ENCODE measurements around the gene CCDC61.

Gene CCDC61

DNA sequence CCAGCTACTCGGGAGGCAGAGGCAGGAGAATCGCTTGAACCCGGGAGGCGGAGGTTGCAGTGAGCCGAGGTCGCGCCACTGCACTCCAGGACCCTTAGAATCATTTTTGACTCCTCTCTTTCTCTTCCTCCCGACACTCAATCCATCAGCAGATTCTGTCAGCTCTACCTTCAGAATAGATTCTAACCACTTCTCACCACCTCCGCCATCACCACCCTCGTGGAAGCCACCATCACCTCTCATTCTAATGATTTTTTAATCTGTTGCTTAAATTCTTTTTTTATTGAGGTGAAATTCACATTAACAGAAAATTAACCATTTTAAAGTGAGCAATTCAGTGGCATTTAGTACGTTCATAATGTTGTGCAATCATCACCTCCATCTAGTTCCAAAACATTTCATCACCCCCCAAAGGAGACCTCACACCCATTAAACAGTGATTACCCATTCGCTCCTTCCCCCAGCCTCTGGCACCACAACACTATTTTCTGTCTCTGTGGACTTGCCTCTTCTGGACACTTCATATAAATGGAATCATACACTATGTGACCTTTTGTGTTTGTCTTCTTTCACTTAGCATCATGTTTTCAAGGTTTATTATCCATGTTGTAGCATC, 5.0 kb upstream of the CCDC61 start:
- no peak for TF ChIP-seq CTCF (IDR thresholded peaks at IDR 0.05; ENCODE audit: low read depth, low read length)
- peak; percentile 6 to 29 for DNase-seq (ENCODE audit: low read depth in 2 of 2)
- no peak overlapping the region for H3K4me3 ChIP-seq (replicated peaks in 1 of 2; ENCODE audit: low read depth in 2 of 2, low read length in 2 of 2)

DNA sequence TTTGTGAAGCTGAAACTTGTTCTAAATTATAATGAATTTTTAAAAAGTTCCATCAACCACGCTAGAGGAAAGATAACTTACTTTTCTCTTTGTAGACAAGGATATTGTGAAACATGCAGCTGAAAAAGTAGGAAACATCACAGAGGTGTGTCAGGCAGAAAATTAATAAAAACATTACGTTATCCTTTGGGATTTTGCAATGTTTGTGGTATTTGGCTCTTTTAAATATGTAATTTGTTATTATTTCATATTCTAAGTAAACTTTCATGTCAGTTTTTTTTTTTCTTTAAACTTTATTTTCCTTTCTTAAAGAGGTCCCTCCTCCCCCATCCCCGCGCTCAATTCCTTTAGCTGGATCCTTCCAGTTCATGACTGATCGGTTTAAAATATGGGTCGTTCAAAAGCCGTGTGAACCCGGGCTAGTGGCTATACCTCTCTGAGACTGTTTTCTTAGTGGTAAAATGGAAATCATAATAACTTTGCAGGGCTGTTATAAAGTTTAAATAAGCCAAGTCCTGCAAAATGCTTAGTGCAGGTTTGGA, 740 bp upstream of the CCDC61 start:
- H3K4me3 ChIP-seq (replicated peaks in 1 of 2; ENCODE audit: low read depth in 2 of 2, low read length in 2 of 2), result peak overlapping the region; percentile 53 to 60
- TF ChIP-seq CTCF (IDR thresholded peaks at IDR 0.05; ENCODE audit: low read depth, low read length), result no peak
- DNase-seq (ENCODE audit: low read depth in 2 of 2), result no peak

DNA sequence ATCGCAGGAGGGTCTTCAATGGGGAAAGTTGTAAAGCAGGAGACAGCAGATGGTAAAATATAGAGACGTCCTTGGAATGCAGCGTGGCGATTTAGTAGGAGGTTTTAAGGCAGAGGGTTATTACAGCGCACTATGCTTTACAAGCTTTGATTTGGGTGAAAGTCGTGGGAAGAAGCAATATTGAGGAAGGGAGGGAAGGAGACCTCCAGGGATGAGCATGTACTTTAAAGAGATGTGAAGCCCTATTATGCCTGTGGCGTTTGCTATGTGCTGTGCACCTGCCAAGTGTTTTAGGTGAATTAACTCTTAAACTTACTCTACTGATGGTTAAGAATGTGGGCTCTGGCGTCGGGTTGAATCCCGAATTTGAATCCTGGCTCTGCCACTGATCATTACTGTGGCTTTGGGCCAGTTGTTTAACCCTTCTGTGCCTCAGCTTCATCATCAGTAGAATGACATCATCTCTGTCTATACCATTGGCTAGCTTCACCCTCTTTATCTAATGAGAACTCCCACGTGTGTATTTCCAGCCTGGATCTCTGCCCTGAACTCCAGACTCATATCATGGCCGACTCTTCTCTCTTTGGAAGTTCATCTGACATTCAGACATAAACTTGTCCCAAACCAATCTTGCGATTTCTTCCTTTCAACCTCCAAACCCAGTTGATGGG, 583 bp downstream of the CCDC61 start:
- H3K4me3 ChIP-seq (replicated peaks in 1 of 2; ENCODE audit: low read depth in 2 of 2, low read length in 2 of 2), result peak overlapping the region; percentile 74 to 96
- peak; percentile 32 to 56 for DNase-seq (ENCODE audit: low read depth in 2 of 2)
- TF ChIP-seq CTCF (IDR thresholded peaks at IDR 0.05; ENCODE audit: low read depth, low read length), result no peak

DNA sequence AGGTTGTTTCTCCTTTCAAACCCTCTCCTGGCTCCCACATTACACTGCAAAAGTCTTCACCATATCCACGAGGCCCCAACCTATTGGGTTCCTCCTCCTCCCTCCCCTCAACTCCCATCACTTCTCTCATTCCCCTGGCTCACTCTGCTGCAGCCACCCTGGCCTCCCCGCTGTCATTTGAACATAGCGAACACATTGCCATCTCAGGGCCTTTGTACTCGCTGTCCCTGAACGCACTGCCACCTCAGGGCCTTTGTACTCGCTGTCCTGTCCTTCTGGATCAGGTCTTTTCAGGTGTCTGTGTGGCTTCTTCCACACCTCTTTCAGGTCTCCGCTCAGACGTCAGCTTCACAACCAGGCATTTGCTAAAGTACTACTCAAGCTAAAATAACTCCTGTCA, 1.7 kb downstream of the CCDC61 start:
- DNase-seq (ENCODE audit: low read depth in 2 of 2), result no peak
- no peak overlapping the region for H3K4me3 ChIP-seq (replicated peaks in 1 of 2; ENCODE audit: low read depth in 2 of 2, low read length in 2 of 2)
- no peak for TF ChIP-seq CTCF (IDR thresholded peaks at IDR 0.05; ENCODE audit: low read depth, low read length)

- DNase-seq (ENCODE audit: low read depth in 2 of 2), result no peak
- no peak for TF ChIP-seq CTCF (IDR thresholded peaks at IDR 0.05; ENCODE audit: low read depth, low read length)
- H3K4me3 ChIP-seq (replicated peaks in 1 of 2; ENCODE audit: low read depth in 2 of 2, low read length in 2 of 2), result no peak overlapping the region
Observed at GRCh38 chr19:45998834-45999233, 3.6 kb downstream of the CCDC61 start.

GRCh38 chr19:45999653-46000121, 4.4 kb downstream of the CCDC61 start:
- TF ChIP-seq CTCF (IDR thresholded peaks at IDR 0.05; ENCODE audit: low read depth, low read length), result no peak
- DNase-seq (ENCODE audit: low read depth in 2 of 2), result peak; percentile 21 to 39
- no peak overlapping the region for H3K4me3 ChIP-seq (replicated peaks in 1 of 2; ENCODE audit: low read depth in 2 of 2, low read length in 2 of 2)
